Islet of Langerhans (tissue), 1 donor: Measurements from ENCODE around the gene FATE1.
"Not testable (repeated sequence)": the region's sequence is repeated elsewhere in the genome, so short reads cannot be mapped to it uniquely, and the experiment has no call there.

Experiments used
- FAIRE-seq: peaks from one replicate; lab custom pipeline; 2011; peaks lifted over from hg19 to GRCh38; lab: Jason Lieb, UNC

FATE1 gene

GRCh38 chrX:151715752-151716151 lies at the start of gene FATE1:
TSS of gene FATE1 (plus strand) at chrX:151716035. CDS start at chrX:151716120, 85 bp downstream.
- FAIRE-seq: no peak

- no peak for FAIRE-seq
Measured at GRCh38 chrX:151675121-151675746, 40.6 kb upstream of the FATE1 start.

- FAIRE-seq: no peak
Measured at GRCh38 chrX:151676196-151676595, 39.6 kb upstream of the FATE1 start.

GRCh38 chrX:151679798-151680402 lies 35.9 kb upstream of the FATE1 start:
- no peak for FAIRE-seq

GRCh38 chrX:151680805-151681204 lies 35.0 kb upstream of the FATE1 start:
- FAIRE-seq: peak; percentile 84

GRCh38 chrX:151687635-151688034 lies 28.2 kb upstream of the FATE1 start:
- FAIRE-seq: no peak

- no peak for FAIRE-seq
Measured at GRCh38 chrX:151688695-151689094, 27.1 kb upstream of the FATE1 start.

- no peak for FAIRE-seq
Measured at GRCh38 chrX:151692825-151693224, 23.0 kb upstream of the FATE1 start.

GRCh38 chrX:151694121-151694520 lies 21.7 kb upstream of the FATE1 start:
- FAIRE-seq: no peak

GRCh38 chrX:151694661-151695582 lies 20.9 kb upstream of the FATE1 start, which contains the start of gene PRRG3:
TSS of gene PRRG3 (plus strand) at chrX:151695458. CDS start at chrX:151698815, 3,357 bp downstream.
- no peak for FAIRE-seq

GRCh38 chrX:151695583-151696340 lies 20.1 kb upstream of the FATE1 start:
- FAIRE-seq: no peak

GRCh38 chrX:151697082-151697481 lies 18.8 kb upstream of the FATE1 start:
- FAIRE-seq: not testable (repeated sequence)

- FAIRE-seq: no peak
Measured at GRCh38 chrX:151697522-151697921, 18.3 kb upstream of the FATE1 start.

- no peak for FAIRE-seq
Measured at GRCh38 chrX:151698485-151698884, 17.4 kb upstream of the FATE1 start.

GRCh38 chrX:151699746-151700145 lies 16.1 kb upstream of the FATE1 start:
- no peak for FAIRE-seq

GRCh38 chrX:151700581-151700980 lies 15.3 kb upstream of the FATE1 start:
- no peak for FAIRE-seq

- no peak for FAIRE-seq
Measured at GRCh38 chrX:151701071-151701470, 14.8 kb upstream of the FATE1 start.

GRCh38 chrX:151701531-151701930 lies 14.3 kb upstream of the FATE1 start:
- no peak for FAIRE-seq

- no peak for FAIRE-seq
Measured at GRCh38 chrX:151702026-151702714, 13.7 kb upstream of the FATE1 start.

GRCh38 chrX:151702741-151703340 lies 13.0 kb upstream of the FATE1 start:
- FAIRE-seq: no peak

- FAIRE-seq: no peak
Measured at GRCh38 chrX:151703487-151703886, 12.3 kb upstream of the FATE1 start.
